Stimulated activated CD8-positive, alpha-beta memory T cell treated with anti-CD3 and anti-CD28 coated beads, Interleukin-12 subunit alpha, Interleukin-12 subunit beta, amount 100 ng/mL, for 24 hours (primary cell): ENCODE measurements around the gene CGREF1.

Experiments
- DNase-seq: peaks from one replicate; pipeline ENCODE4 v3.0.0-alpha.2; 2020; ENCODE audit errors: extremely low read depth

The CGREF1 gene

GRCh38 chr2:27073782-27074181 lies 45.1 kb downstream of the CGREF1 start:
- DNase-seq, result no peak

DNA sequence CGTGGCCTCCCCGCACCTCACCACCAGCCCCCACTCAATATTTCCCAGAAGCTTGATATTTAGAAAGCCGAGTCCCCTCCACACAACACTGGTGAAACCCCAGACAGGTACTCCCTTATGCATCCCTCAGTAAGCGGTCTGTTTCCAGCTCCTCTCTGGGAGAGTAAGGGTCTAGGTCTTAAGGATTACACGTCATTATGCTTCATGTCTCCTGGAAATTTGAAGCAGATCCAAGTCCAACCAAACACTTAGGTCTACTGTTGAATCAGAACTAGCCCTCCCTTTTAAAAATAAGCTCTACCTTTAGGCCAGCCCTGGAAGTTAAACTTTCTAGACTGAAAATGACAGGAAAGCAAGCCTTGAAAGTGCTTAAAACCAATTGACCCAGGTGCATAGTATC lies 46.0 kb downstream of the CGREF1 start:
- no peak for DNase-seq

DNA sequence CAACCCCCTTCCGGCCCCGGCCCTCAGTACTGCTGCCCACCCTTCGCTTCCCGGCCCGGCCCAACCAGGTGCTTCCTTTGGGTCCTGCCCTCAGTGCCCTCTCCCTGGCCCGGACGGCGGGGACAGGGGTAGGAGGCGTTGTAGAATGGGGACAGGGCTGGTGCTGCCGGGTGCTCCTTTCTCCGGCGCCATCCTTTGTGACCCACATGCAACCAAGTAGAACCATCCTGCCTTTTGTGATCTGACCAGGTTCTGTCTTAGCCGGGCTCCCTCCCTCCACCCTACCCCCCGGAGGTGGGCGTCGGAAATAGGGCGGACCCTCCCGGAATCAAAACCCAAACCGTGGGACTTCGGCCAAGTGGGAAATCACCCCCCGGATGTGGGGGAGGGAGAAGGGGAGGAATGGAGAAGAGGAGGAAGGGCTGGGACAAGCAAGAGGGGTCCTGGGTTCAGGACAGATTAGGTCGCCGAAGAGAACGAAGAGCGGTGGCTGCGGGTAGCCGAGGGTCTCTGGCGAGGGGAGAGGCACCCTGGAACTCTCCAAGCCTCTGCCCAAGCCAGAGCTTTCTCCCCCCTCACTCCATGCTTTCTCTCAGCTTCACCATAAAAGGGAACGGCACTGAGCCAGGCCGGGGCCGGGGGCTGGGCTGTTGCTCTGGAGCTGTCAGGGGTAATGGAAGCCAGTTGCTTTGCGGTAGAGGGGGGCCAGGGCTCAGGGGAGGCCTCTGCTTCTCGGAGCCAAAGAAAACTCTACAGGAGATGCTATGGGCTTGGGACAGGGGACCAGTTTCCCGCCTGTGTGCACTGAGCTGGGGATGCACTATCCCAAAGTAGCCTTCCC lies 46.7 kb downstream of the CGREF1 start:
- DNase-seq, result peak; percentile 12

GRCh38 chr2:27071277-27071989 lies 47.5 kb downstream of the CGREF1 start, which contains the start of gene OST4:
Gene OST4 (minus strand): TSS chr2:27071654.
- DNase-seq, result peak; percentile 78

GRCh38 chr2:27070653-27071276 lies 48.2 kb downstream of the CGREF1 start:
- no peak for DNase-seq

DNA sequence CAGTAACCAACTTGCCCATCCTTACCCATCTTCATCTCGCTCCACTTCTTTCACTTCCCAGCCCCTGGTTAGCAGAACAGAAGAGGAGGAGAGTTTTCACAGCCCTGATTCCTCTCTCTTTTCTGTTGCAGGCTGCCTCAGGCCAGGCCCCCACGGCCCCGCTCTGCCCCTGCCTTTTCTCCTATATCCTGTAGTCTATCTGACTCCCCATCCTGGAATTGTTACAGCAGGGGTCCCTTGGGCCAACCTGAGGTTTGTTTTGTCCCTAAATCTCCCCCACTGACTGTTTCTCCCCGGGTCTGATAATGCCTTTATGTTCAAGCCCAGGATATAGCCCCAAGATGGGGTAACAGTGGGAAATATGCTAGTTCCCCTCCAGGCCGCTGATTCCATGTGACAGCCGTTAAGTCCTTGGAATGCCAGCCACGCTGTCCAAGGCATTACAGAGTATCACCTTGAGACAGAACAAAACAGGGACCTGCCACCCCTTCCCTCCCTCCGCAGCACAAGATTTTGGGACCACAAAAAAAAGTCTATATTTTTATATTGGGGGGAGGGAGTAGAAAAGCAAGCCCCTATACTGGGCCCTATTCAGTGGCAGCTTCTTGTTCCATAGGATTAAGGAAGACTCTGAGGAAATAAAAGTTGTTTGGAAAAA lies 48.8 kb downstream of the CGREF1 start:
- no peak for DNase-seq

GRCh38 chr2:27069436-27069835 lies 49.5 kb downstream of the CGREF1 start:
- no peak for DNase-seq

GRCh38 chr2:27067385-27067784 lies 51.5 kb downstream of the CGREF1 start:
- no peak for DNase-seq

- DNase-seq, result no peak
Observed at GRCh38 chr2:27065128-27065527, 53.8 kb downstream of the CGREF1 start.

GRCh38 chr2:27060323-27060722 lies 58.6 kb downstream of the CGREF1 start:
- no peak for DNase-seq

GRCh38 chr2:27059141-27059820 lies 59.6 kb downstream of the CGREF1 start:
- no peak for DNase-seq

- DNase-seq, result no peak
Observed at GRCh38 chr2:27058210-27058609, 60.7 kb downstream of the CGREF1 start.

DNA sequence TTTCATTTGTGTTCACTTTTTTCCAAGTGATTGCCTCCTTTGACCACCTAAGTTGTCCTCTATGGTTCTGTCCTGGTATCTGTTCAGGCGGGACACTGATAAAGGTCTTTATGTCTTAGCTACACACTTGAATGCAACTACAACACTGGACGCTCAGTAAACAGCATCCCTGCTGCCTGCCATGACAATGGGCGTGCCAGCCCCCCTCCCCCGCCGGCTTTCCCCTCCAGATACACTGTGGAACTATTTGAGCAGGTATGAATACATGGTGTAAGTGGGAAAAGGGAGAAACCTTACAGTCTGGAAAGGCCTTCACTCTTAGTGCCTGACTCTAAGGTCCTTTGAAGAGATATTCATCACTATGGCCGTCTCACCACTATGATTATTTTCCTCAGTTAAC lies 61.7 kb downstream of the CGREF1 start:
- no peak for DNase-seq

- DNase-seq, result no peak
Observed at GRCh38 chr2:27054721-27055120, 64.2 kb downstream of the CGREF1 start.

DNA sequence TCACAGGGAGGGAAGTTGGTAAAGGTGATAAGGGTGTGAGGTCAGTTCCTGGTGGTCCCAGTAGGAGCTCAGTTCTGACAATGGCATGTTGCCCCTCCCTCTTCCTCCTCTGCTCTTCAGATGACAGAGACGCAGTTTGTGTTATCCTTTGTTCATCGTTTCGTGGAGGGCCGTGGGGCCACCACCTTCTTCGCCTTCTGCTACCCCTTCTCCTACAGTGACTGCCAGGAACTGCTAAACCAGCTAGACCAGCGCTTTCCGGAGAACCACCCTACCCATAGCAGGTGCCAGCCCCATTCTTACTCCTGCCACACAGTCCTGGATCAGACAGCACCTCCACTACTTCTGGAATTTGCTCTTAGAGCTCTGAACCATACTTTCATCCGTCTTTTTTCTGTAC lies 65.2 kb downstream of the CGREF1 start:
- DNase-seq, result no peak

- DNase-seq, result no peak
Observed at GRCh38 chr2:27053321-27053720, 65.6 kb downstream of the CGREF1 start.

GRCh38 chr2:27051902-27052645 lies 66.9 kb downstream of the CGREF1 start:
- no peak for DNase-seq

DNA sequence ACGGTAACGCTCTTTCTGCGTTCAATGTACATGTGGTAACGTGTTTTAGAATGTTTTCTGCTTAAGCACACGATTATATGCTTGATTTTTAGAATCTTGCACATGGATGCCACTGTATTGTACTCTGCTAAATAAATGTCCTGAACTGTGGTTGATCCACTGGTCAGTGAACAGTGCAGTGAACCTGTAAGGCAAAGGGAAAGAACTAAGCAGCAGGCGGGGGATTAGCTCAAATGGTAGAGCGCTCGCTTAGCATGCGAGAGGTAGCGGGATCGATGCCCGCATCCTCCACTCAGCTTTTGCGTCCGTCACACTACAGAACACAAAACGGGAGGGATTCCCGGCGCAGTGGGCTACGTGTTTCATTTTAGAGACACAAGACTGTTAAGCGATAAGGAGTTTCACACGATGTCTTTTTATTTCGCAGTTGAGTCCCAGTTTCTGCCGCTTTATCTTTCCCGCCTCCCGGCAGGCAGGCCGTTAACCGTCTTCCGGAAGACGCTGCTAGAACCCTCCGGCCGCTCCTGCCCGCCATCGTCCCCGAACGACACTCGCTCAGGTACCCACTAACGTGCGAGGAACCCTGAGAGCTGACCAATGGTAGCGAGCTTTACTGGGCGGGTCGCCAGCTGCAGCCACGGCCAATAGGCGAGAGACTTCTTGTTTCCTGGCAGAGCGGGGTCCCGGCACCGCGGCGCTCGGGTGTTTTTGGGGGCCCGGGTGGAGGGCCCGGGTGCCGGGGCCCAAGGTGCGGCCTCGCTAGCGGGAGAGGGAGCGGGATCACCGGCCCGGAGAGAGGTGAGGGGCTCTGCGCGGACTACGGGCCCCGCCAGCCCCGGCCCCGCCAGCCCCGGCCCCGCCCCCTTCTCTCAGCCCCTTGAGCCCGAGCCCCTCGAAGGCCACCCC lies 67.7 kb downstream of the CGREF1 start, which contains the start of gene AGBL5:
TSS of gene AGBL5 (plus strand) at position 673 of the 906 bp plus-strand sequence. CDS start 1,291 bp downstream, outside the sequence.
- peak; percentile 84 for DNase-seq
